ENCODE data around the gene SURF6.
"Not testable (repeated sequence)": the region's sequence is repeated elsewhere in the genome, so short reads cannot be mapped to it uniquely, and the experiment has no call there.

Gene SURF6

GRCh38 chr9:133294257-133294656 is 41.7 kb downstream of the SURF6 start:
- Histone ChIP-seq H3K27ac (ENCODE audit: low read depth in 2 of 2, low read length in 2 of 2) (no peak overlapping the region), H3K9me3 (ENCODE audit: control insufficient read depth in 2 of 2, low read length in 2 of 2) (no peaks in the 10 kb centered on the region), H3K9ac (ENCODE audit: low read depth in 1 of 2, low read length in 2 of 2) (no peak overlapping the region), H3K36me3 (ENCODE audit: control insufficient read depth in 2 of 2, insufficient read depth in 2 of 2, low read length in 2 of 2) (no peaks in the 10 kb centered on the region), H3K4me3 (ENCODE audit: low read length in 2 of 2) (no peak overlapping the region), H3K4me1 (ENCODE audit: control insufficient read depth in 2 of 2, insufficient read depth in 2 of 2, low read length in 2 of 2) (no peaks in the 10 kb centered on the region), H3K27me3 (ENCODE audit: control insufficient read depth in 2 of 2, insufficient read depth in 2 of 2, low read length in 2 of 2) (no peaks in the 10 kb centered on the region)

GRCh38 chr9:133290751-133291302 is 45.2 kb downstream of the SURF6 start:
- Histone ChIP-seq H3K36me3 (ENCODE audit: control insufficient read depth in 2 of 2, insufficient read depth in 2 of 2, low read length in 2 of 2) (no peaks in the 10 kb centered on the region), H3K27me3 (ENCODE audit: control insufficient read depth in 2 of 2, insufficient read depth in 2 of 2, low read length in 2 of 2) (no peaks in the 10 kb centered on the region), H3K9me3 (ENCODE audit: control insufficient read depth in 2 of 2, low read length in 2 of 2) (no peaks in the 10 kb centered on the region), H3K4me3 (ENCODE audit: low read length in 2 of 2) (no peak overlapping the region), H3K4me1 (ENCODE audit: control insufficient read depth in 2 of 2, insufficient read depth in 2 of 2, low read length in 2 of 2) (no peaks in the 10 kb centered on the region), H3K27ac (ENCODE audit: low read depth in 2 of 2, low read length in 2 of 2) (no peak overlapping the region), H3K9ac (ENCODE audit: low read depth in 1 of 2, low read length in 2 of 2) (no peak overlapping the region)

- H3K27ac ChIP-seq (ENCODE audit: low read depth in 2 of 2, low read length in 2 of 2) = no peak overlapping the region
- H3K27me3 ChIP-seq (ENCODE audit: control insufficient read depth in 2 of 2, insufficient read depth in 2 of 2, low read length in 2 of 2) = no peaks in the 10 kb centered on the region
- H3K4me1 ChIP-seq (ENCODE audit: control insufficient read depth in 2 of 2, insufficient read depth in 2 of 2, low read length in 2 of 2) = peaks cover 10 to 32% of the 10 kb centered on the region in 2 donors
- H3K4me3 ChIP-seq (ENCODE audit: low read length in 2 of 2) = no peak overlapping the region
- no peaks in the 10 kb centered on the region for H3K9me3 ChIP-seq (ENCODE audit: control insufficient read depth in 2 of 2, low read length in 2 of 2)
- no peak overlapping the region for H3K9ac ChIP-seq (ENCODE audit: low read depth in 1 of 2, low read length in 2 of 2)
- H3K36me3 ChIP-seq (ENCODE audit: control insufficient read depth in 2 of 2, insufficient read depth in 2 of 2, low read length in 2 of 2) = no peaks in the 10 kb centered on the region
Observed at GRCh38 chr9:133286523-133286922, 49.5 kb downstream of the SURF6 start.

- peaks cover 20 to 44% of the 10 kb centered on the region in 2 donors for H3K4me1 ChIP-seq (ENCODE audit: control insufficient read depth in 2 of 2, insufficient read depth in 2 of 2, low read length in 2 of 2)
- no peak overlapping the region for H3K4me3 ChIP-seq (ENCODE audit: low read length in 2 of 2)
- no peaks in the 10 kb centered on the region for H3K27me3 ChIP-seq (ENCODE audit: control insufficient read depth in 2 of 2, insufficient read depth in 2 of 2, low read length in 2 of 2)
- no peaks in the 10 kb centered on the region for H3K9me3 ChIP-seq (ENCODE audit: control insufficient read depth in 2 of 2, low read length in 2 of 2)
- no peak overlapping the region for H3K9ac ChIP-seq (ENCODE audit: low read depth in 1 of 2, low read length in 2 of 2)
- H3K27ac ChIP-seq (ENCODE audit: low read depth in 2 of 2, low read length in 2 of 2) = no peak overlapping the region
- H3K36me3 ChIP-seq (ENCODE audit: control insufficient read depth in 2 of 2, insufficient read depth in 2 of 2, low read length in 2 of 2) = no peaks in the 10 kb centered on the region
Observed at GRCh38 chr9:133285252-133285775, 50.7 kb downstream of the SURF6 start.

DNA sequence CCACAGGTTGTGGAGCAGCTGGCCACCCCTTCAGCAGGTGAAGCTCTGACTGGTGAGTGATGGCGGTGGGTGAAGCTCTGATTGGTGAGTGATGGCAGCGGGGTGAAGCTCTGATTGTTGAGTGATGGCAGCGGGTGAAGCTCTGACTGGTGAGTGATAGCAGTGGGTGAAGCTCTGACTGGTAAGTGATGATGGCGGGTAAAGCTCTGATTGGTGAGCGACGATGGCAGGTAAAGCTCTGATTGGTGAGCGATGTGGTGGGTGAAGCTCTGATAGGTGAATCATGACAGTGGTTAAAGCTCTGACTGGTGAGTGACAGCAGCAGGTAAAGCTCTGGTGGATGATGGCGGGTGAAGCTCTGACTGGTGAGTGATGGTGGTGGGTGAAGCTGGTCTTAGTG is 51.6 kb downstream of the SURF6 start:
- H3K4me1 ChIP-seq (ENCODE audit: control insufficient read depth in 2 of 2, insufficient read depth in 2 of 2, low read length in 2 of 2) = peaks cover 24 to 51% of the 10 kb centered on the region in 2 donors
- H3K27me3 ChIP-seq (ENCODE audit: control insufficient read depth in 2 of 2, insufficient read depth in 2 of 2, low read length in 2 of 2) = no peaks in the 10 kb centered on the region
- no peaks in the 10 kb centered on the region for H3K9me3 ChIP-seq (ENCODE audit: control insufficient read depth in 2 of 2, low read length in 2 of 2)
- peak overlapping the region in 1 of 2 donors; percentile 5 for H3K27ac ChIP-seq (ENCODE audit: low read depth in 2 of 2, low read length in 2 of 2)
- no peak overlapping the region for H3K9ac ChIP-seq (ENCODE audit: low read depth in 1 of 2, low read length in 2 of 2)
- H3K36me3 ChIP-seq (ENCODE audit: control insufficient read depth in 2 of 2, insufficient read depth in 2 of 2, low read length in 2 of 2) = no peaks in the 10 kb centered on the region
- no peak overlapping the region for H3K4me3 ChIP-seq (ENCODE audit: low read length in 2 of 2)

- not testable (repeated sequence) for H3K36me3 ChIP-seq (ENCODE audit: control insufficient read depth in 2 of 2, insufficient read depth in 2 of 2, low read length in 2 of 2); H3K27me3 ChIP-seq (ENCODE audit: control insufficient read depth in 2 of 2, insufficient read depth in 2 of 2, low read length in 2 of 2); H3K4me3 ChIP-seq (ENCODE audit: low read length in 2 of 2); H3K9me3 ChIP-seq (ENCODE audit: control insufficient read depth in 2 of 2, low read length in 2 of 2)
- Histone ChIP-seq H3K9ac (ENCODE audit: low read depth in 1 of 2, low read length in 2 of 2) (peak overlapping the region in 1 of 2 donors; percentile 21), H3K4me1 (ENCODE audit: control insufficient read depth in 2 of 2, insufficient read depth in 2 of 2, low read length in 2 of 2) (peaks cover 24 to 51% of the 10 kb centered on the region in 2 donors), H3K27ac (ENCODE audit: low read depth in 2 of 2, low read length in 2 of 2) (peak overlapping the region; percentile 80 to 94)
Observed at GRCh38 chr9:133283255-133284032, 52.5 kb downstream of the SURF6 start.

DNA sequence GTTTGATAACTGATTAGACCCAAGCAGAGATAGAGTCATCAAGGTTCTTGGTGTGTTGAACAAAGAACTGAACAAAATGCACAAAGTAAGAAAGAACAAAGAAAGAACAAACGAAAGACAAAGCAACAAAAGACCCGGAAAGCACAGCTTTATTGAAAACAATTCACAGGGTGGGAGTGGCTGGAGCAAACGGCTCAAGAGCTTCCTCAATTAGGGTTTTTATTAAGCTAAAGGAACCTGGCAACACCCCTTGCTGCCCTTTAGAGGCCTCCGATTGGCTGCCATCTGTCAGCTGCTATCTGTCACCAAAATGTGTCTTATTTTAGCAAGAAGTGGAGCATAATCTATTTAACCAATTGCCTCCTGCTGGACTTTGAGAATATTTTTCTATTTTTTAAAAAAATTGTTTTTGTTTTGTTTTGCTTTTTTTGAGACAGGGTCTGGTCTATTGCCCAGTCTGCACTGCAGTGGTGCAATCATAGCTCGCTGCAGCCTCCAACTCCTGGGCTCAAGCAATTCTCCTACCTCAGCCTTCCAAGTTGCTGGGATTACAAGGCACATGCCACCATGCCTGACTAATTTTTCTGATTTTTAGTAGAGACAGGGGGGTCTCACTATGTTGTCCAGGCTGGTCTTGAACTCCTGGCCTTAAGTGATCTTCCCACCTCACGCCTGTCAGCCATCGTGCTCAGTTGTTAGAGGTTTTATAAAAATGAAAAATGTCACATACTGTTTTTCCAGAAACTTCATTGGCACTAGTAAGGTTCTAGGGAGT is 53.3 kb downstream of the SURF6 start:
- H3K27ac ChIP-seq (ENCODE audit: low read depth in 2 of 2, low read length in 2 of 2) = peak overlapping the region; percentile 94
- H3K9me3 ChIP-seq (ENCODE audit: control insufficient read depth in 2 of 2, low read length in 2 of 2) = no peaks in the 10 kb centered on the region
- H3K36me3 ChIP-seq (ENCODE audit: control insufficient read depth in 2 of 2, insufficient read depth in 2 of 2, low read length in 2 of 2) = no peaks in the 10 kb centered on the region
- H3K9ac ChIP-seq (ENCODE audit: low read depth in 1 of 2, low read length in 2 of 2) = peak overlapping the region; percentile 21 to 60
- peaks cover 24 to 51% of the 10 kb centered on the region in 2 donors for H3K4me1 ChIP-seq (ENCODE audit: control insufficient read depth in 2 of 2, insufficient read depth in 2 of 2, low read length in 2 of 2)
- no peaks in the 10 kb centered on the region for H3K27me3 ChIP-seq (ENCODE audit: control insufficient read depth in 2 of 2, insufficient read depth in 2 of 2, low read length in 2 of 2)
- H3K4me3 ChIP-seq (ENCODE audit: low read length in 2 of 2) = peak overlapping the region in 1 of 2 donors; percentile 54

DNA sequence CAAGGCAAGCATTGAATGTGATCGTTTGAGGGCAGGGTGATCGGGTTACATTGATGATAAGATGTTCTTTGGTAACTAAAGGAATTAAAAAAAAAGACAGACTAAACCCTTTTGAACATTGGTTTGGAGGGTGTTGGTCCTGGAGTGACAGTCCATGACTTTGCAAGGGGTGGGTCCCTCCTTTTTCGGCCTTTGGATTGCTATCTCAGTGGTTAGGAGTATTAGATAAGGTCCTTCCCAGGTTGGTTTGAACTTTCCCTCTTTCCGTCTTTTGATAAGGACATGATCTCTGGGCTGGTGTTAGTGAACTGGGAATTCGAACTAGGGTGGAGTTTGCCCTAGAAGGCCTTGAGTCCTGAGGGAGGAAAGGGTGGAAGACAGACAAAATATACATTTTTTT is 55.6 kb downstream of the SURF6 start:
- Histone ChIP-seq H3K9ac (ENCODE audit: low read depth in 1 of 2, low read length in 2 of 2) (no peak overlapping the region), H3K4me3 (ENCODE audit: low read length in 2 of 2) (no peak overlapping the region), H3K4me1 (ENCODE audit: control insufficient read depth in 2 of 2, insufficient read depth in 2 of 2, low read length in 2 of 2) (peaks cover 24 to 48% of the 10 kb centered on the region in 2 donors), H3K9me3 (ENCODE audit: control insufficient read depth in 2 of 2, low read length in 2 of 2) (no peaks in the 10 kb centered on the region), H3K27ac (ENCODE audit: low read depth in 2 of 2, low read length in 2 of 2) (peak overlapping the region; percentile 94), H3K27me3 (ENCODE audit: control insufficient read depth in 2 of 2, insufficient read depth in 2 of 2, low read length in 2 of 2) (no peaks in the 10 kb centered on the region), H3K36me3 (ENCODE audit: control insufficient read depth in 2 of 2, insufficient read depth in 2 of 2, low read length in 2 of 2) (no peaks in the 10 kb centered on the region)
